DMS153 (cell line): ENCODE measurements around the gene PTOV1.
A peak's percentile ranks its signal among the peaks of the same experiment; 100 is the strongest.

Experiments used
- DNase-seq: peaks from one replicate; lab custom pipeline; 2025; lab: John Stamatoyannopoulos, UW

PTOV1 gene

DNA sequence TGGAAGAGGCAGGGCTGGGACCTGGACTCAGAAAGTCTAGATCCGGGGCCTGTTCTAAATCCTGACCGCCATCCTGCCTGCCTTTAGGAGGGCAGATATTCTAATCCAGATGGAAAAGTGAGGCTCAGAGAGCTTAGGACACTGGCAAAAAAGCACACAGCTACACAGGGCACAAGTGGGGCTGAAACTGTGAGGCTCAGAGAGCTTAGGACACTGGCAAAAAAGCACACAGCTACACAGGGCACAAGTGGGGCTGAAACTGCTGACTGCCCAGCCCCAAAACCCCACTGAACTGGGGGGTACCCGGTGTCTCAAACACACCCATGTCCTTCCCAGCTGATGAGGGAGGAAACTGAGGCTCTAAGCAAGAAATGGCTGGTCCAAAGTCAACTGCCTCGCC, 24.2 kb downstream of the PTOV1 start:
- DNase-seq, result no peak

DNA sequence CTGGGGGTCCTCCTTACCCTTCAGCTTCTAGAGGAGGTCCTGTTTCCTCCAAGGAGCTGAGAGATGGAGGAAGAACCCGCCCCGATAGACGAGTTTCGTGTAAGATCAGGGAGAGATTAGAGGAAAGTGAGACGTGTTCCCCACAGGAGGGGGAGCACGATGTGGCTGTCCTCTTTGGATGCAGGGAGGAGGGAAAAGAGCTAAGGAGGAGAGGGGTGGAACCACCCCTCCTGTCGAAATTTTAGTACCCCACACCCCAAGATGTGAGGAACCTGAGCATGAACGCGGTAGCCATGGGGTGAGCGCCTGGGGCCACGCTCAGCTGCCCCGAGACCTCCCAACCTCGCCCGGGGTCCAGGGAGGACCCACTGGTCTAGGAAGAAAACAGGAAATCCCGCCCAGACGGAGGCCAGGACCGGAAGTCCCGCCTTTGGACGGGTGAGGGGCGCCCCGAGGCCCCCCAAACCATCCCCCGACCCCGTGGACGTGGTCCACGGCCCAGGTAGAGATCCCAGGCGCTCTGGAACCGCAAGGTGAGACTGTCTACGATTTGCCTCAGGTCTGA, 25.0 kb downstream of the PTOV1 start:
- no peak for DNase-seq

DNA sequence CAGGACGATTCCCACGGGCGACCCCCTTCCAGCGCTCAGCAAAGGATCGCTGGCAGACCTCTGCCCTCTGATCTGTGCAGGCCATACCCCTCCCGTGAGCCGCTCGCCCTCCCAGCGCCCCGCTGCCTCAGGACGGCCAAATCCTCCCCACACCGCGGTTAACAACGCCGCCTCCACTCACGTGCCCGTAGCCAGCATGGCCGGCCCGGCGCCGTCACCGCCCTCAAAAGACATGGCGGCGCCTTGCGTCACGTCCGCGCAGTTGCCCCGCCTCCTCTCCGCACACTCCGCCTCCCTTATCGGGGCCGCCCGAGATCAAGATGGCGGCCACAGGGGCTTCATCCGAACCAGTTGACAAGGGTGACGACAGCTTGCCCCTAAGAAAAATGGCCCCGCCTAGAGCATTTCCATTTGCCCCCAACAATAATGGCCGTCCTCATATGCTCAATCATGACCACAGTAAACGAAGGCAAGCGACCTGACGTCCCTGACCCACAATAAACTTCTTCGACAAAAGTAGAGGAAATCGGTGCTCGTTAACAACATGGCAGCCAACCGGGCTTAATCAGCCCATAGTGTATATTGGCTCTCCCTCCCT, 25.6 kb downstream of the PTOV1 start:
- peak; percentile 97 for DNase-seq

- peak; percentile 100 for DNase-seq
Observed at GRCh38 chr19:49877020-49877878, 26.3 kb downstream of the PTOV1 start, which contains the start of the genes AKT1S1 and TBC1D17. AKT1S1 (minus strand) TSS chr19:49877355; CDS start chr19:49873295, 4,060 bp downstream. TBC1D17 (plus strand) TSS chr19:49877702; CDS start chr19:49877724, 22 bp downstream.

GRCh38 chr19:49877879-49878743, 27.2 kb downstream of the PTOV1 start:
- DNase-seq, result peak; percentile 92

- no peak for DNase-seq
Observed at GRCh38 chr19:49878744-49879070, 27.7 kb downstream of the PTOV1 start.

DNA sequence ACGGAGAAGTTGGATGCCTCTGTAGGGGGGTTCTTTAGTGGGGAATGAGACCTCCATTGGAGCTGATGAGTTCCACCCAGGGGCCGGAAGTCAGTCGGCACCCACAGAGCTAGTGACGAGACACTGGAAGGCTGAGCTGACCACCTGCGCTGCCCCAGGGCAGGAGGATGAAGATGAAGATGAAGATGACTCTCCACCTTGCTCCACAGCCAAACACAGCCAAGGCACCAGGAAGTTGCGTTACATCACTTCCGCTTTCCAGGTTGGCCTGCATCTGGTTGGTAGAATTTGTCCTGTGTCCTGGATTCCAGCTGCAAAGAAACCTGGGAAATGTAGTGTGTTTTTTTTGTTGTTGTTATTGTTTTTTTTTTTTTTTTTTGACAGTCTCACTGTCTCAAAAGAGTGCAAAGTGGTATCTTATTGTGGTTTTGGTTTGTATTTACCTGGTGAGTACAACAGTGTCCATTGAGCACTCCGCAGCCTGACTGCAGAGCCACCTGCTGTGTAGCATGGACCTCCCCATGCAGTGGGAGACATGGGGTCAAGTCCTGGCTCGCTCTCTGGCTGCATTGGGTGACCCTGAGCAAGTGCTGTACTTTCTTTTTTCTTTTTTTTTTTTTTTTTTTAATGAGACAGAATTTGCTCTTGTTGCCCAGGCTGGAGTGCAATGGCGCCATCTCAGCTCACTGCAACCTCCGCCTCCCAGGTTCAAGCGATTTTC, 28.4 kb downstream of the PTOV1 start:
- no peak for DNase-seq

DNA sequence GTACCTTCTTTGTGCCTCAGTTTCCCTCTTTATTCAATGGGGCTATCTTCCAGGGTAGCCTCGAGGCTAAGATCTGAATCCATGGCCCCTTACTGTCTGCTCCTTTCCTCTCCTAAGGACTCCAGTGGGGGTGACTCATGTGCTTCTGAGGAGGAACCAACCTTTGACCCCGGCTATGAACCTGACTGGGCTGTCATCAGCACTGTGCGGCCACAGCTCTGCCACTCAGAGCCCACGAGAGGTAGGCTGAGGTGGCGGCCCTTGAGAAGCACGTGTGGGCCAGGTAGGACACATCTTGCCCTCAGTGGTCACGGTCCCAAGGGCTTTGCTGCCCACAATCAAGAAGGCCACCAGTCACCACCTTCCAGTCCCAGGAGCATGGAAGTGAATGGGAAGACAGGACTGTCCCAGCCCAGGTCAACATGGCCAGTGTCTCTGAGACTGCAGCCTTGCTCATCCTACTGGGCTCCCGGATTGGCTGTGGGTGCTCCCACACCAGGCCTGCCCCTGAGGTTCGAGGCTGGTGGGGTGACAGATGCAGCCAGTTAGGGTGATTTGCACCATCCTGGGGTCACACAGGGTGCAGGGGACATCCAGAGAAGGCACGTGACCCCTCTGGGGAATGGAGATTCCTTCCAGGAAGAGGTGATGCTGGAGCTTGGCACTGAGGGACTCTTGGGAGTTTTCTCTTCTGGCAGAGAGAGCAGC, 29.4 kb downstream of the PTOV1 start:
- no peak for DNase-seq

DNA sequence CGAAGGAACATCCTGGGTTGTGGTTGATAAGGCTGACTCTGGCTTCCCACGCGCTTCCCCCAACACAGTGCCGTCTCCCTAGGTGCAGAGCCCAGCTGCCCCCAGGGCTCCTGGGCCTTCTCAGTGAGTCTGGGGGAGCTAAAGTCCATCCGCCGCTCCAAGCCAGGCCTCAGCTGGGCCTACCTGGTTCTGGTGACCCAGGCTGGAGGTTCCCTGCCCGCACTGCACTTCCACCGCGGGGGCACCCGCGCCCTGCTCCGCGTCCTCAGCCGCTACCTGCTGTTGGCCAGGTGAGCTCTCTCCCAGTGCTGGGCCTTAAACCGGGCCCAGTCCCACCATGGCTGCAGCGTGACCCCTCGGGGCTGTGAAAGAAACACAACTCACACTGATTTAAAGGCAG, 30.2 kb downstream of the PTOV1 start:
- no peak for DNase-seq

DNA sequence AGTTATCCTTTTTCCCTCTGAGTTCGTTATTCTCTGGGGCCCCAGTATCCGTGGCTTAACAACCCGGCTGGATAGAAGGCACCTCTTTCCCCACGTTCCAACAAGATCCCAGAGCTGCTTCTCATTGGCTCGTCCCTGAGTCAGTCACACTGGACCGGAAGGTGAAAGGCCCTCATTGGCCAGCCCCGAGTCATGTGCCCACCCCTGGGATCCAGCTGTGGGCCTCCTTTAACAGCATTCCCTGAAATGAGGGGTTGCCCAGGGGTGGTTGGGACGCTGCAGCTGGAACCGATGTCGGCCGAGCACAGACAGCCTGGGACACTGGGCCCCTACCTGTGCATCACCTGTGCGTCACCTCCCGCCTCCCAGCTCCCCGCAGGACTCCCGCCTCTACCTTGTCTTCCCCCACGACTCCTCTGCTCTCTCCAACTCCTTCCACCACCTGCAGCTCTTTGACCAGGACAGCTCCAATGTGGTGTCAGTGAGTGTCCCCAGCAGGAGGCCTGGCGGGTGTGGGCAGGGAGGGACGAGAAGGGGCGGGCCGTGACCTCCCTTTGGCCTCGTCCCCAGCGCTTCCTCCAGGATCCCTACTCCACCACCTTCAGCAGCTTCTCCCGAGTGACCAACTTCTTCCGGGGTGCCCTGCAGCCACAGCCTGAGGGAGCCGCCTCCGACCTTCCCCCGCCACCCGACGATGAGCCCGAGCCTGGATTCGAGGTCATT, 30.9 kb downstream of the PTOV1 start:
- DNase-seq, result no peak

- DNase-seq, result no peak
Observed at GRCh38 chr19:49882643-49883042, 31.7 kb downstream of the PTOV1 start.

DNA sequence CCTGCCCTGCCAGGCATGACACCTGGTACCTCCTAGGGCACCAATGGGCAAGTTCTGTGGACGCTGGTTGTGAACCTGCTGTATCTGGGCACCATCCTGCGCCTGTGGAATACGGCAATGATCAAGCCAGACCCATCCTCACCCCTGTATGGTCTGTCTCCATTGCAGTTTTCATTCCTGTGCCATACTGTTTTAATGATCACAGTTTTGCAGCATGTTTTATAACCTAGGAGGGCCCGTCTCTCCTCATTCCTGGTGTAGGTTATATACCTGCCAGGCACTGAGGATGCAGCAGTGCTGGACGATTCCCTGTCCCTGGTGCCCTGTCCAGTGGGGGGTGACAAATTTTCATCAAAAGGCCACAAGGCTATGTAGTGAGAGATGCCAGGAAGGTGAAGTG, 32.1 kb downstream of the PTOV1 start:
- no peak for DNase-seq

GRCh38 chr19:49884109-49884508, 33.1 kb downstream of the PTOV1 start:
- no peak for DNase-seq

- no peak for DNase-seq
Observed at GRCh38 chr19:49884760-49885159, 33.8 kb downstream of the PTOV1 start.

GRCh38 chr19:49887037-49887664, 36.2 kb downstream of the PTOV1 start:
- DNase-seq, result peak; percentile 46

DNA sequence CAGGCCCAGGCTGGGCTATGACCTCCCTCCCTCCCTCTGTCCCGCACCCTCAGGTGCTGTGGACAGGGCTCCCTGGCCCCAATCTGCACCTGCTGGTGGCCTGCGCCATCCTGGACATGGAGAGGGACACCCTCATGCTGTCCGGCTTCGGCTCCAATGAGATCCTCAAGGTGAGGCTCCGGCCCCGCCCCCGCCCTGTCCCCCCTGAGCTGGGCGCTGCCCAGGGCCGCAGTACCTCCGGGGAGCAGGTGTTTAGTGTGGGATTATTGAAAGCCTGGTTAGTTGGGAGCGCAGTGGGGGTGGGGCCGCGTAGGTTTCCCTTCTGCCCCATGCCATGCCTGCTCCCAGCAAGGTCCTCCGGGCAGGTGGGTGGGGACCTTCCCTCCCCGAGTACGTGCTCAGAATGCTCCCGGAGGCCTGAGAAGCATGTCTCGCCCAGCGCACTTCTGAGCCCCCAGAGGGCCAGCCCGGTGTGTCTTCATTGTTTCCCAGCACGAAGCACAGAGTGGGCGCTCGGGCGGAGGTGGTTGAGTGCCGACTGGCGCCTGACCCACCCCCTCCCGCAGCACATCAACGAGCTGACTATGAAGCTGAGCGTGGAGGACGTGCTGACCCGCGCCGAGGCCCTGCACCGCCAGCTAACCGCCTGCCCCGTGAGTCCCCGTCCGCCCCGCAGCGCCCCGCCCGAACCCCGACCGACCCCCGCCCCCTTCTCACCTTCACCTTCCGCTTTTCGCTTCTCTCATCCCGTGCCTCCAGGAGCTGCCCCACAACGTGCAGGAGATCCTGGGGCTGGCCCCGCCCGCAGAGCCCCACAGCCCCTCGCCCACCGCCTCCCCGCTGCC, 36.9 kb downstream of the PTOV1 start:
- DNase-seq, result no peak

- DNase-seq, result no peak
Observed at GRCh38 chr19:49888510-49888824, 37.5 kb downstream of the PTOV1 start.

DNA sequence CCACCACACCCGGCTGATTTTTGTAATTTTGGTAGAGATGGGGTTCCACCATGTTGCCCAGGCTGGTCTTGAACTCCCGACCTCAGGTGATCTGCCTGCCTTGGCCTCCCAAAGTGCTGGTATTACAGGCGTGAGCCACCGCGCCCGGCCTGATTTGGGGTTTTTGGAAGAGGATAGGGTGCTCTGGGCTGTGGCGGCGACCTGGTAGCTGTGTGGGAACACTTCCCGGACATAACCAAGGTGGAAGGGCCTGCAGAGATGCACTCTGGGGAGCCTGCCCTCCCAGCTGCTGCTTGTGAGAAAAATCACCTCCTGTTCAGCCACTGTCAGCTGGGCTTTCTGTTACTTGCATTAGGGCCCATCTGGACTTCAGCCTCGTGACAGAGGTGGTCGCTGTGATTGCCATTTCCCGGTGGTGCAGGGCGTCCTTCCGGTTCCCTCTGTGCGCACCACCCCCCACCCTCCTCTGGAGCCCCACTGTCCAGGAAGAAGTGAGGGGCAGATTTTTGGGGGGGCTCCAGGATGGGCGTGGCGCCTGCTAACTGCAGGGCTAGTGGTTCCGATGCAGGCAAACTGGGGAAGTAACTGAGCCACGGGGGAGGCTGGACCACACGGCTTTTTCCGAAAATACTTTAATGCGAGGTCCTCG, 38.2 kb downstream of the PTOV1 start:
- DNase-seq, result no peak
